GM18868 (cell line): ENCODE results near the gene PMPCA.

ENCODE experiments used
- ATAC-seq: cut with Tn5 transposase; IDR thresholded peaks from one replicate; pipeline ENCODE4 v1.9.1; 2021; ENCODE audit warnings: mild to moderate bottlenecking, moderate library complexity; ENCODE audit not compliant: unreplicated experiment

Gene PMPCA

DNA sequence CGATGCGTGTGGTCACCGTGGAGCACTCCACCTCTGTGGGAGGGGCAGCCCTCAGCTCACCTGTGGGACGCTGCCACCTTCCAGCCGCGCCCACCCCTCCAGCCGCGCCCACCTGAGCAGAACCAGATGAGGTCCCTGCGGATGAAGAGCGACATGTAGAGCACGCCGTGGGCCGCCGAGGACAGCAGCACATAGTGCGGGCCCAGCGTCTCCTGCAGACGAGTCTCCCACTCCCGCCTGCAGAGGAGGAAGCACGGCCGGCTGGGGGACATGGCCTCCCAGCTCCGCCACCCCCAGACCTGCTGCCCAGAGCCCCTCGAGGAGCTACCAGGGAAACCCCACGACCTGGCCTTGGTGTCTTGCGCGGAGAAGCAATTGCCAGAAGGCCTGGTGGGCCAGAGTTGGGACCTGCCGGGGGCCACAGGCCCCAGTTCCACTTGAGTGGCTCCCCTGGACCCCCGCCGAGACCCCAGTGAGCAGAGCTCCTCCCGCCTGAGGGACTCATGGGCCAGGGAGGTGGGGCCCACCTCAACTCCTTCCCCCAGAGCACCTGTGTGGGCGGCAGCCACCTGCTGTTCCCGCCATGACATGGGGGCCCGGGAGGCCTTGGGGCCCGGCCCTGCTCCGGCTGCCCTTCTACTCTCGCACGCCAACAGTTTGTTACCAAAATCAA lies 22.7 kb downstream of the PMPCA start:
- ATAC-seq, result no peak

DNA sequence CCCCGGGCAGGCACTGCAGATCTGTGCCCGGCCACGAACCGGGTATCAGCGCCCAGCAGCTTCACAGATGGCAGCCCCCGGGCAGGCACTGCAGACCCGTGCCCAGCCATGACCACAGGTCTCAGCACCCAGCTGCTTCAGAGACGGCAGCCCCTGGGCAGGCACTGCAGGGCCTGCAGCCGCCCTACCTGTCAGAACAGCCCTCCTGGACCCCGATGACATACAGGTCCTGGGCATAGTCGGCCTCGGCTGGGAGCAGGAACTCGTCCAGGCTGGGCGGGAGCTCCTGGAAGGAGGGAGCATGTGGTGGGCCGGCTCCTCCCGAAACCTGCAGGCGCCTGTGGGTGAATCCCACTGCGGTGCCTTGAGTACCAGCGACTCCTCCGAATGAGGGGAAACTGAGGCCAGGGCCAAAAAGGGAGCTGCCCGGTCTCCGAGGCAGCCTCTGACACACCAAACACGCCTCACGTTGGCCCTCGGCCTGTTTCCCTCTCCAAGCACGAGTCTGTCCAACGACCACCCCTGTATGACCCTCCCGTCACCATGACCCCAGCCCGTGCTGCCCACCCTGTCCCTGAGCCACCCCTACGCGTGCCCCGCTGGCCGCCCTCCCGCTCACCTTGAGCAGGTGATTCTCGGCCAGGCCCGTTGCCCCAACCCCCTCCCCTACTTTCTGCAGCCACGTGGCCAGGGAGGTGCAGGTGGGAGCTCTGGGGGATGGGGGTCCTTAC lies 23.6 kb downstream of the PMPCA start:
- ATAC-seq, result no peak

DNA sequence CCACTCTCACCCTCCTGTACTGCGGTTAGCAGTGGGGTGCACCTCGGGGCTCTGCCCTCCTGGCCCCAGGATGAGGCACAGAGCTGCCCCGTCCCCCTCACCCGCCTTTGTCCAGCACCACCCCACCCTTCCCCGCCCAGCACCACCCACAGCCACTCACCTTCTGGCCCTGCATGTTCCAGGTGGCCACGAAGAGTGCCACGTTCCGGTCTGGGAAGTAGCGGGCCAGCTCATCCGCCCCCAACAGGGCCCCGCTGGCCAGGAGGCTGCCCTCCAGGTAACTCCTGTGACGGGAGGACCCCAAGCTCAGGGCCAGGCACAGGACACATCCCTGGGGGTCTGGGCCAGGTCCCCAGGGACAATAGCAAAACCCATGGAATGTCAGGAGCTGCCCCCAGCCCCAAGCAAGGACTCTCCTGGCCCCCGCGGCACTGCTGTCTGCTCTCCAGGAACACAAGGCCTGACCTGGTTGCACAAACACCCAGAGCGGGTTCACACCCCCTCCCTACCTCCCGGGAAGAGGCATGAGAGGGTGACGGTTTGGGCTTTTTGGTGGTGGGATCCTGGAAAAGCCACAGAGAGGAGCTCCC lies 24.2 kb downstream of the PMPCA start:
- no peak for ATAC-seq

- no peak for ATAC-seq
Measured at GRCh38 chr9:136436055-136436634, 25.7 kb downstream of the PMPCA start.

DNA sequence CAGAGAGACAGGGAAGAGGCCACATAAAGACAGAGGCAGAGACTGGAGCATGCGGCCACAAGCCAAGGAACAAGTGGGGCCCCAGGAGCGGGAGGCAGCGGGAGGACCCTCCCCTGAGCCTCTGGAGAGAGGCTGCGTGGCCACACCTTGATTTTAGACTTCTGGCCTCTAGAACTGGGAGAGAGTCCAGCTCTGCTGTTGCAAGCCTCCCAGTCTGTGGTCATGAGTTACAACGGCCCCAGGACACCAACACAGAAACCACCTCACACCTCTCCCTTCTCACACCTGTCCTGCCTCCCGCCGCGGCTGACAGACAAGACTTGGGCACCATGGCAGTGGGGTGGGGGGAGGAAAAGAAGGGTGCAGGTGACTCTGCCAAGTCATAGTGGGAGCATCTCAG lies 27.0 kb downstream of the PMPCA start:
- ATAC-seq, result no peak

DNA sequence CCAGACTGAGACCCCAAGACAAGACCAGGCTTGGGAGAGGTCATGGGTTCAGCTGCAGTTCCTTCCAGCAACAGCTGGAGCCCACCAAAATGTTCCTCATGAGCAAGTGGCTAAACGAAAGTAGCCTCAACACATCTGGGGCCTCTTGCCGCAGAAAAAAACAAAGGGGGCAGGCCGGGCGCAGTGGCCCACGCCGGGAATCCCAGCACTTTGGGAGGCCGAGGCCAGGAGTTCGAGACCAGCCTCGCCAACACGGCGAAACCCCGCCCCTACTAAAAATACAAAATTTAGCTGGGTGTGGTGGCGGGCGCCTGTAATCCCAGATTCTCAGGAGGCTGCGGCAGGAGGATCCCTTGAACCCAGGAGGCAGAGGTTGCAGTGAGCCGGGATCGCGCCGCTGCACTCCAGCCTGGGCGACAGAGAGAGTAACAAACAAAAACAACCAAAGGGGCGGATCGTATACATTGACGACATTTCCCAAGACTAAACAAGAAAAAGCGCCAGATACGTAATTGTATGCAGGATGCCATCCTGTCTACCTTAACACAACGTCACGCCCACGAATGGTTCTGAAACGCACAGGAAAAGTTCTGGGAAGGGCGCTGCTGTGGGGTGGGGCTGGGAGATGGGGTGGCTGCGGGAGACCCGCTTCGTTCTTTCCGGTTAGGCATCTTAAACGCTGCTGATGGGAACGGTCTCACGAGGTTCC lies 27.5 kb downstream of the PMPCA start:
- no peak for ATAC-seq

DNA sequence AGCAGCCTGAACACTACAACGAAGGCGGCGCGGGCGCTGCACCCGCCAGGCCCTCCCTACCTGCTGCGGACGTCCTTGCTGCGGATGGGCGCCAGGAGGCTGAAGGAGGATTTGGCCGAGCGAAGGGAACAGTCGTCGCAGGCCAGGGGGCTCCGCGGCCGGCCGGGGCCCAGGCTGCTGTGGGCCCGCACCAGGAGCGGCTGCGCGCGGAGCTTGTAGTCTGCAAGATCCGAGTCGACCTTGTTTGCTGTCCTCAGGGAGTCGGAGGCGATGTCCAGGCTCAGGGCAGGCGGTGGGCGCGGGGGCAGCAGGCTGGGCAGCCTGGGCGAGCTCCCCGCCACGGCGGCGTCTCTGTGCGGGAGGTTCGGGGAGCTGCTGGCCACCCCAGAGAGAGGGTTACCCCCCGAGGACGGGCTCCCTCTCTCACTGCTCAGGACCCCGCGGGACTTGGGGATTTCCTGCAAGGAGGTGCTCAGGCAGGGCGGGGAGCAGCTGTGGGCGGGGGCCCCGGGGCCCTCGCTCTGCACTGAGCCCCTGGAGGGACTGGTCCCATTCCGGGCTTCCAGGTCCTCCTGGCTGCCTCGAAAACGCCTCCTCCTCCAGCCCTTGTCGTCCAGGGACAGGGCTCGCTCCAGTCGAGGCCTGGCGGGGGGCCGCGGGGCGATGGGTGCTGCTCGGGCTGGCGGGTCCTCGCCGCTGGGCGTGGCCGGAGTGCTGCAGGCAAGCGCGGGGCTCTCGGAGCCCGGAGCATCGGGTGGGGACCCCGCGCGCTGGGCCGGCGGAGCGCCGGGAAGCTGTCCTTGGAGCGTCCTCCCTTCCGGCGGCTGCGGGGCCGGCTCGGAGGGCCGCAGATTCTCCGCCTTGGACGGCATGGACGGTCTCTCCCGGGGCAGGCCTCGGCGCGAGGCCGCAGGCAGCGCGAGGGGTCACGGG lies 28.4 kb downstream of the PMPCA start:
- peak; percentile 64 for ATAC-seq

DNA sequence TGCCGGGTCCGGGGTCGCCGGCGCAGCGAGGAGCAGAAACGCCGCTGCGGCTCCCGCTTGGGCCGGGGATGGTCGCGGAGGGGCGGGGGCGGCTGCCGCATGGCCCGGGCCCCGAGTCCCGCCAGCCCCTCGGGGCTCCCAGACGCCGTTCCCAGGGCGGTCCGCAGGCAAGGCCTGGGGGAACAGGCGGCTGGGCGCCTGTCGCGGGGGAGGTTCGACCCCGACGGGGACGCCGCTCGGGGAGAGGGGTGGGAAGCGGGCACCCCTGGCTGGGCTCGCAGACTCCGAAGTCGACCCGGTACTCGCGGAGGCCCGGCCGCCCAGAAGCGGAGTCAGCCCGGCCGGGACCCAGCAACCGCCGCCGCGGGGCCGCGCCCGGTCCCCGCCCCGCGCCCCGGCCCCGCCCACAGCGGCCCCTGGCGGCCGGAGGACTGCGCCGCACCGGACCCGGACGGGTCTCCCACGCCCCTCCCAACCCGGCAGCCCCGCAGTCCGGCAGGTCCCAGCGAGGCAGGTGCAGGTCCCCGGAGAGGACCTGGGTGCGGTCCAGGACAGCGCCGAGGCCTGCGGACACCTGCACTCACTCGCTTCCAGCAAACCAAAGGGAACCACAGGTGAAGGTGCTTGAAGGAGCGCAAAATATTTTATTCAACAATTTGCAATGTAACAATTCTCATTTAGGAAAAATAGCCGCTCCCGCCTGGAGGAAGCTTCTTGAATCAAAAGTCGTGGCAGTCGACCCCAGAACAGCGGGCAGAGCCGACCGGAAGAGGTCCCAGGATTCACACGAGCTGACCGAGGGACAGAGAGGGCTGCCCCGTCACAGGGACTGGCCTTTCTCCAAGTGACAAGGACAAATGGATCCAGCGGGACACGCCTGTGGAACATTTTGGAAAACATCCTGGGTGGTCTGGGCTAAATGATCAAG lies 29.3 kb downstream of the PMPCA start, which contains the start of gene INPP5E:
TSS of gene INPP5E (minus strand) at position 365 of the 928 bp plus-strand sequence. CDS start 426 bp downstream, outside the sequence.
- peak; percentile 76 for ATAC-seq

DNA sequence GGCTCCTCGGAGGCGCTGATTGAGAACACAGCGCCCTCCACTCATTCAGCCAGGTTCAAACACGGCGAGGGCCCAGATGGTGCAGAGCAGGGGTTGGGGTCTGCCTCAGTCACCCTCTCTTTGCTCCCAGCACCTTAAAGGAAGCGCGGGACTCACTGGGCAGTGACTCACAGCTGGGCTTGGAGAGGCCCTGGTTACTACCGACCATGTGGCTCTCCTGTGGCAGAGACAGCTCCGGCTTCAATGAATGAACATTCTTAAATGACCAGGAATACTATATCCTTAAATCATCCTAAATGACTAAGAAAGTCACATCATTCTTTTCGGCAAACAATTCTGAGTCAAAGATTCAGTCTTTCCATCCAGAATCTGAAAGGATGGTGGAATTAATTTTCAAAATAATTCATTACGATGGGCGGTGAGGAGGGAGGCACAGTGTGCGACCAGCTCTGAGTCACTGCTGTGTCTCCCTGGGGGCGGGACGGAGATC lies 30.8 kb downstream of the PMPCA start:
- ATAC-seq, result no peak

GRCh38 chr9:136441681-136442245 lies 31.3 kb downstream of the PMPCA start:
- no peak for ATAC-seq

DNA sequence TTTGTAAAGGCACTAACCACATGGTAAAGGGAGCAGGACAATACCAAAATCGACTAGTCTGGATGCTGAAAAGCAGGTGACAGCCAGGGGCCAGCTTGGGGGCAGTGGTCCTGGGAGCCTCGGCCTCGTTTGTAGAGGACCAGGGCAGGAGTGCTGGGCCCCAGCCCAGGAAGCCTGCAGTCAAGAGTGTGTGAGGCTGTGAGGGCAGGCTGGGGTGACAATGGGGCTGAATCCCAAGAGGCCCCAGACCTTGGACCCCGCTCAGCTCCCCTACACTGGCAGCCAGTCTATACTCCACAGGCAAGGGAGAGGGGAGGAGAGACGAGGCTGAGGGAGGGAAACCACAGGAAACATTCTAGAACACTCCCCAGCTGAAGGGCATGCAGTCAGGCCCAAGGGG lies 31.8 kb downstream of the PMPCA start:
- ATAC-seq, result no peak

DNA sequence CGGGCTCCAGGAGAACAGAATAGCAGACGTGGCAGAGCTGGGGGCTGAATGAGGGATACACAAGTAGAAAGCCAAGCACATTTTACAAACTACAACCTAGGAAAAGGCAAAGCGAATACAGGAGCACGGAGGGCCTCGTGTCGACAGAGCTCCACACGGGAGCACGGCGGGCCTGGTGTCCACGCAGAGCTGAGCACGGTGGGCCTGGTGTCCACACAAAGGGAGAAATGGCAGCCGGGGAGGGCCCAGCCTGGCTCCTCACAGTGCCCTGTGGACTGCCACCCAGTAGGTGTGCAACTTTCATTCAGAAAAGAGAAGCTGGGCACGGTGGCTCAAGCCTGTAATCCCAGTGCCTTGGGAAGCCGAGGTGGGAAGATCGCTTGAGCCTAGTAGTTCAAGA lies 32.6 kb downstream of the PMPCA start:
- no peak for ATAC-seq

GRCh38 chr9:136443687-136444086 lies 33.2 kb downstream of the PMPCA start:
- no peak for ATAC-seq

DNA sequence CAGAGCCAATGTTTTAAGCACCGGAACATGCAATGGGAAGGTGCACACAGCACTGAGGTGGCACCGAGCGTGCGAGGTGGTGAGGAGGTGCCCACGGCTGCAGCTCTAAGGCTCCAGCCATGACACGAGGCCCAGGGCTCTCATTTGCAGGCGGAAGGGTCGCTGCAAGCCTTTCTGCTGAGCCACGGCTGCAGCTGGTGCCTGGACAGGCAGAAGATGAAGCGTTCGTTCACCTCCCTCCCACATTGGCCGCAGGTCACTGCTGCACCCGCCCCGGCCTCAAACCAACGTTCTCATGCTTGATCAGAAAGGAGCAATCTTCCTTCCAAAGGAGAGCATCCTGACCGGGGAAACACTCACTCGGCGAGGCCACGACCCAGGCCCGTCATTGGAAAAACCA lies 33.6 kb downstream of the PMPCA start:
- ATAC-seq, result no peak

- no peak for ATAC-seq
Measured at GRCh38 chr9:136445799-136446198, 35.3 kb downstream of the PMPCA start.

DNA sequence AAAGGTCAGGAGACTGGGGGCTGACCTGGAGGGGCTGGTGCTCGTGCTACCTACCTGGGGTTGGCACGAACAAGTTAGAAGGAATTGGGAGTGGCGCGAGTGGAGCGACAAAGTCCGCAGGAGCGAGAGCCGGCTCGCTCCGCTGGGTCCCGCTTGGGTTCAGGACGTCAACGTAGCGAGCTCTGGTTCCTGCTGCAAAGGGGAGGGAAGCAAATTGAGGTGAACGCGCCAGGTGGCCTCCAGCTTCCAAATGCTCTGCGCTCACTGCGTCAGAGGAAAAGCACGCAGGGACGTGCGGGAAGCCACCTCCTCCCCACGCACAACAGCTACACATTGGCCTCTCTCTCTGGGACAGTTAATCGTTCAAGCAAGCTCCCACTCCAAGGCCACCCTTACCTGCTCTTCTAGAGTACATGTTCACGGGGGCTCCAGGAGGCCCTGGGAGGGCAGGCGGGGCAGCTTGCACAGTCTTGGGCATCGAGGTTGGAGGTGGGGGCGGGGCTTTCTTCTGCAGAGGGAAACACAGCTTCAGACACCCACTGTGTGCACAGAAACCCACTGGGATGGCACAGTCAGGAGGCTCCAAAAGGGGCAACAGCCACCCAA lies 36.8 kb downstream of the PMPCA start:
- ATAC-seq, result no peak

DNA sequence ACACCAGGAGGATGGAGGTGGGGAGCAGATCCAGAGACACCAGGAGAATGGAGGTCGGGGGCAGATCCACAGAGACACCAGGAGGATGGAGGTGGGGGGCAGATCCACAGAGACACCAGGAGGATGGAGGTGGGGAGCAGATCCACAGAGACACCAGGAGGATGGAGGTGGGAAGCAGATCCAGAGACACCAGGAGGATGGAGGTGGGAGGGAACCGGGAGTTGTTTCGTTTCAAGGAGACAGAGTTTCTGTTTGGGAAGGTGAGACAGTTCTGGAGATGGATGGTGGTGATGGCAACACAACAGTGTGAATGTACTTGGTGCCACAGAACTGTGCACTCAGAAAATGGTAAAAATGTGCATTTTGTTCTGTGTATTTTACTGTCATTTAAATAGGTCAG lies 38.2 kb downstream of the PMPCA start:
- no peak for ATAC-seq

- ATAC-seq, result no peak
Measured at GRCh38 chr9:136451221-136451877, 40.9 kb downstream of the PMPCA start.
